Measurements from ENCODE around the gene ATG2A. TPM values are rescaled to one million over a fixed set of nuclear protein-coding genes. Genes with fewer than 3 reads are reported as not detected.

The ATG2A gene
- total and polyA plus RNA-seq, 2 donors (not counting 3 experiments of a cell fraction or from before 2014, with no cell fraction given), result 13.4 to 24.3 TPM

DNA sequence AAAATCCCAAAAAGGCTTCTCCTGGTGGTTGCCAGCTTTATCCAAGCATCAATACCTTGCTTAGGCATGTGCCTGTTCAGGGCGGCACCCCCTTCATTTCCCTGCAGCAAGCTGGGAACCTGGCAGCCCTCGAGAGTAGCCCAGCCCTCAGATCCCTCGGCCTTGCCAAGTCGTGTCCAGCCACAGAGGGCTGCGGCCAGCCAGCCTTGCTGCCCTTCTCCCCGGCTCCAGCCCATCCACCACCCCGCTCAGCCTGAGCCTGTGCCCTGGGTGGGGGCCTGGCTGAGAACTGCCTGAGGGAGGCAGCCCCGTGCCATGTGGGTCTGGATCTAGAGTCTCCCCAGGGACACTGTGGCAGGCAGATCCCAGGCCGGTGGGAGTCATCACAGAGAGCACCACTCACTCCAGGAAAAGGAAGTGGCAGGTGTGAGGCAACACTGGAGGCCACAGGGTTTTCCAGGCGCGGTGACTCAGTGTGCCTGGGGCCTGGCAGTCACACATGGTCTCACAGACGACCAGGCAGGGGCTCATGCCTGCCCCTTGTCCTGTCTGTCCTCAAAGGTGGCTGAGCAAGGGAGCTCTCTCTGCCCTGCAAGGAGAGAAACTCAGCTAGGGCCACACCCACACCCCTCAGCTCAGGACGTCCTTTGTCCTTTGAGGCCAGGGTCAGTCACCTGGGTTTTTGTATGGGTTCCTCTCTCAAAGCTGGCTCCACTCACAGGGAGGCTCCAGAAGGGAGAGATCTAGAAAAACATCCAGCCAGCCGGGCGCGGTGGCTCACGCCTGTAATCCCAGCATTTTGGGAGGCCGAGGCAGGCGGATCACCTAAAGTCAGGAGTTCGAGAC is 60.4 kb downstream of the ATG2A start:
- Histone ChIP-seq H3K36me3 (ENCODE audit: control insufficient read depth in 2 of 2, extremely low read depth in 1 of 2, insufficient read depth in 2 of 2, low read length in 2 of 2) (peaks cover 0 to 21% of the 10 kb centered on the region in 2 experiments), H3K79me2 (ENCODE audit: control insufficient read depth, insufficient read depth, low read length) (peaks cover 34% of the 10 kb centered on the region), H3K4me3 (replicated peaks in 1 of 3; ENCODE audit: insufficient read depth in 1 of 3, low read depth in 1 of 3, low read length in 3 of 3) (no peak overlapping the region), H3K4me1 (ENCODE audit: control insufficient read depth, extremely low read depth, insufficient read depth, low read length) (peaks cover 37% of the 10 kb centered on the region), H3K4me2 (ENCODE audit: insufficient read depth, low read length) (no peak overlapping the region), H2AFZ (ENCODE audit: low read depth, low read length) (no peak overlapping the region), H3K9me3 (replicated peaks; ENCODE audit: control insufficient read depth, insufficient read depth, low read length) (no peaks in the 10 kb centered on the region), H3K9ac (replicated peaks; ENCODE audit: extremely low read depth, insufficient read depth, low read length) (peak overlapping the region; percentile 69), H3K9me1 (replicated peaks; ENCODE audit: control insufficient read depth, extremely low read depth, insufficient read depth, low read length) (no peaks in the 10 kb centered on the region), H4K20me1 (replicated peaks; ENCODE audit: control insufficient read depth, extremely low read depth, insufficient read depth, low read length) (no peaks in the 10 kb centered on the region), H3K27me3 (ENCODE audit: control insufficient read depth in 2 of 2, insufficient read depth in 2 of 2, low read length in 2 of 2) (no peaks in the 10 kb centered on the region), H3K27ac (ENCODE audit: insufficient read depth, low read depth, low read length) (peak overlapping the region; percentile 74)
- BruUV-seq (replicated peaks), result TSS peak; percentile 27
- TF ChIP-seq POLR2AphosphoS5 (IDR thresholded peaks at IDR 0.05; ENCODE audit: insufficient read depth, low read depth, low read length) (peak; percentile 57), FOS (IDR thresholded peaks at IDR 0.05; ENCODE audit: borderline replicate concordance, insufficient read depth, low read length) (peak; percentile 95), GATA2 (IDR thresholded peaks at IDR 0.05; ENCODE audit: insufficient read depth, insufficient read length, low read depth, low read length) (no peak), JUN (IDR thresholded peaks at IDR 0.05; ENCODE audit: borderline replicate concordance, insufficient read depth, insufficient read length, low read depth) (peak; percentile 48), EZH2 (IDR thresholded peaks at IDR 0.05; ENCODE audit: borderline replicate concordance, low read depth, low read length, severe bottlenecking) (no peak), MYC (IDR thresholded peaks at IDR 0.05; ENCODE audit: low read depth, low read length) (peak; percentile 76), POLR2A (IDR thresholded peaks at IDR 0.05; ENCODE audit: low read depth, low read length) (no peak)
- TF ChIP-seq, protein P1, sequence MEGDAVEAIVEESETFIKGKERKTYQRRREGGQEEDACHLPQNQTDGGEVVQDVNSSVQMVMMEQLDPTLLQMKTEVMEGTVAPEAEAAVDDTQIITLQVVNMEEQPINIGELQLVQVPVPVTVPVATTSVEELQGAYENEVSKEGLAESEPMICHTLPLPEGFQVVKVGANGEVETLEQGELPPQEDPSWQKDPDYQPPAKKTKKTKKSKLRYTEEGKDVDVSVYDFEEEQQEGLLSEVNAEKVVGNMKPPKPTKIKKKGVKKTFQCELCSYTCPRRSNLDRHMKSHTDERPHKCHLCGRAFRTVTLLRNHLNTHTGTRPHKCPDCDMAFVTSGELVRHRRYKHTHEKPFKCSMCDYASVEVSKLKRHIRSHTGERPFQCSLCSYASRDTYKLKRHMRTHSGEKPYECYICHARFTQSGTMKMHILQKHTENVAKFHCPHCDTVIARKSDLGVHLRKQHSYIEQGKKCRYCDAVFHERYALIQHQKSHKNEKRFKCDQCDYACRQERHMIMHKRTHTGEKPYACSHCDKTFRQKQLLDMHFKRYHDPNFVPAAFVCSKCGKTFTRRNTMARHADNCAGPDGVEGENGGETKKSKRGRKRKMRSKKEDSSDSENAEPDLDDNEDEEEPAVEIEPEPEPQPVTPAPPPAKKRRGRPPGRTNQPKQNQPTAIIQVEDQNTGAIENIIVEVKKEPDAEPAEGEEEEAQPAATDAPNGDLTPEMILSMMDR (IDR thresholded peaks at IDR 0.05; ENCODE audit: extremely low read depth in 1 of 2, insufficient read depth in 1 of 2, low read depth in 1 of 2, low read length in 2 of 2), result peak in 1 of 2 donors; percentile 16
- TF ChIP-seq, protein P2, sequence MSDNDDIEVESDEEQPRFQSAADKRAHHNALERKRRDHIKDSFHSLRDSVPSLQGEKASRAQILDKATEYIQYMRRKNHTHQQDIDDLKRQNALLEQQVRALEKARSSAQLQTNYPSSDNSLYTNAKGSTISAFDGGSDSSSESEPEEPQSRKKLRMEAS (IDR thresholded peaks at IDR 0.05; ENCODE audit: insufficient read depth, insufficient read length), result peak; percentile 35
- FAIRE-seq (peak; percentile 89), DNase-seq (ENCODE audit: low read depth, low spot score) (peak; percentile 86)
- CTCF ChIA-PET, result interaction anchor here (0.6 to 9.1 kb wide), 10 partner anchors 9 to 77 kb away, joined by 3 to 101 read pairs (median 6); partner anchors contain the start of gene EHD1
- dilution Hi-C loops (cut with MboI; ENCODE audit: extremely low pct_ligation_motif_present, low sequenced_read_pairs), result no loop called here
- POLR2A ChIA-PET, result interaction anchor here (1.0 to 2.0 kb wide), 3 partner anchors 13 to 22 kb away, joined by 3 to 8 read pairs (median 4); partner anchors contain the start of gene EHD1
- intact Hi-C loops (cut with micrococcal nuclease), result no loop called here
